Bronchial epithelial cell (primary cell): ENCODE results near the gene PGGHG. TPM values are rescaled to one million over a fixed set of nuclear protein-coding genes. Genes with fewer than 3 reads are reported as not detected.

Experiments used
- DNase-seq: peaks from one replicate; pipeline ENCODE4 v3.0.0-alpha.2; 2010; ENCODE audit warnings: low read depth
- FAIRE-seq: peaks from 2 replicates; lab custom pipeline; 2011; peaks lifted over from hg19 to GRCh38; lab: Jason Lieb, UNC
- H3K27me3 ChIP-seq: 2 replicates; pipeline ENCODE4 v1.5.1; 2011; ENCODE audit warnings: low read length; ENCODE audit not compliant: control insufficient read depth, insufficient read depth
- H3K36me3 ChIP-seq: 2 replicates; pipeline ENCODE4 v1.5.1; 2011; ENCODE audit warnings: low read length; ENCODE audit not compliant: control insufficient read depth, insufficient read depth
- H3K4me3 ChIP-seq: 2 replicates; pipeline ENCODE4 v1.5.1; 2011; ENCODE audit warnings: mild to moderate bottlenecking, low read depth, low read length, control low read depth
- CTCF ChIP-seq: IDR thresholded peaks from 2 replicates; pipeline ENCODE4 v1.5.1; 2011; ENCODE audit warnings: mild to moderate bottlenecking, moderate library complexity, low read length, control low read depth, inconsistent platforms; ENCODE audit not compliant: insufficient read depth, severe bottlenecking
- total RNA-seq: library from RNA; depleted of rRNA; stranded (reverse); fragments of >200 nt; gene quantifications from 2 replicates; pipeline ENCODE4 v1.2.1, GENCODE V29; 2014

Gene PGGHG
- total RNA-seq, 1 donor from 2014 or later, result 3.2 TPM

- no peak for FAIRE-seq
- Histone ChIP-seq H3K27me3 (peaks cover 38% of the 10 kb centered on the region), H3K4me3 (no peak within 1 kb of the TSS), H3K36me3 (no peaks in the 10 kb centered on the region)
- no peak for DNase-seq
- TF ChIP-seq CTCF, result no peak
Measured at GRCh38 chr11:278001-278951, 10.7 kb upstream of the PGGHG start, which contains the start of gene NLRP6. TSS of gene NLRP6 (plus strand) at chr11:278407. CDS start at chr11:278570, 163 bp downstream.

GRCh38 chr11:279040-279965 is 9.6 kb upstream of the PGGHG start:
- no peak overlapping the region for H3K4me3 ChIP-seq
- DNase-seq (no peak), FAIRE-seq (no peak)
- peaks cover 37% of the 10 kb centered on the region for H3K27me3 ChIP-seq
- H3K36me3 ChIP-seq, result no peaks in the 10 kb centered on the region
- no peak for TF ChIP-seq CTCF

- peaks cover 37% of the 10 kb centered on the region for H3K27me3 ChIP-seq
- DNase-seq (no peak), FAIRE-seq (no peak)
- TF ChIP-seq CTCF, result no peak
- H3K36me3 ChIP-seq, result no peaks in the 10 kb centered on the region
- no peak overlapping the region for H3K4me3 ChIP-seq
Measured at GRCh38 chr11:279966-280705, 8.8 kb upstream of the PGGHG start.

- TF ChIP-seq CTCF, result no peak
- no peak overlapping the region for H3K4me3 ChIP-seq
- DNase-seq, result no peak
- no peak for FAIRE-seq
- H3K27me3 ChIP-seq, result peaks cover 37% of the 10 kb centered on the region
- H3K36me3 ChIP-seq, result no peaks in the 10 kb centered on the region
Measured at GRCh38 chr11:280706-281485, 8.0 kb upstream of the PGGHG start.
